Liver (tissue), 3 donors: ENCODE data around the gene VDAC2.

Experiments
- FOXA2 ChIP-seq: IDR thresholded peaks from 2 replicates; pipeline ENCODE4 v1.6.1; 2016; ENCODE audit warnings: antibody characterized with exemption
- GABPA ChIP-seq, 2 donors: IDR thresholded peaks in 1 of 2; conservative IDR thresholded peaks in 1 of 2; 2 replicates each; pipeline ENCODE4 v1.6.1; 2016; ENCODE audit warnings: antibody characterized with exemption in 2 of 2, mild to moderate bottlenecking in 1 of 2, moderate library complexity in 1 of 2
- HNF4A ChIP-seq, 2 donors: conservative IDR thresholded peaks; 2 replicates each; pipeline ENCODE4 v1.6.1; 2016; ENCODE audit warnings: antibody characterized with exemption in 2 of 2, mild to moderate bottlenecking in 2 of 2
- NR2F2 ChIP-seq: IDR thresholded peaks from 2 replicates; pipeline ENCODE4 v1.6.1; 2016; ENCODE audit warnings: antibody characterized with exemption
- RAD21 ChIP-seq, 2 donors: IDR thresholded peaks; 2 replicates each; pipeline ENCODE4 v1.6.1; 2016; ENCODE audit warnings: antibody characterized with exemption in 2 of 2, mild to moderate bottlenecking in 2 of 2
- RXRA ChIP-seq, 2 donors: IDR thresholded peaks; 2 replicates each; pipeline ENCODE4 v1.6.1; 2017 to 2018; ENCODE audit warnings: antibody characterized with exemption in 2 of 2, mild to moderate bottlenecking in 1 of 2
- SP1 ChIP-seq: IDR thresholded peaks from 2 replicates; pipeline ENCODE4 v1.6.1; 2018; ENCODE audit warnings: antibody characterized with exemption, mild to moderate bottlenecking
- TAF1 ChIP-seq: conservative IDR thresholded peaks from 2 replicates; pipeline ENCODE4 v1.6.1; 2016; ENCODE audit warnings: antibody characterized with exemption, mild to moderate bottlenecking
- TF ChIP-seq, protein P1 (sequence below): fragments of 150-350 bp; IDR thresholded peaks from 2 replicates; pipeline ENCODE4 v1.5.1; 2017; ENCODE audit warnings: improper control_type of control experiment, low read depth, low read length; ENCODE audit not compliant: missing input control
- TF ChIP-seq, protein P2 (sequence below): IDR thresholded peaks from 2 replicates; pipeline ENCODE4 v1.6.1; 2016; ENCODE audit warnings: antibody characterized with exemption
- TF ChIP-seq, protein P3 (sequence below): IDR thresholded peaks from 2 replicates; pipeline ENCODE4 v1.6.1; 2016; ENCODE audit warnings: antibody characterized with exemption, mild to moderate bottlenecking
- donor health status: healthy.
- donor health status: healthy.

DNA sequence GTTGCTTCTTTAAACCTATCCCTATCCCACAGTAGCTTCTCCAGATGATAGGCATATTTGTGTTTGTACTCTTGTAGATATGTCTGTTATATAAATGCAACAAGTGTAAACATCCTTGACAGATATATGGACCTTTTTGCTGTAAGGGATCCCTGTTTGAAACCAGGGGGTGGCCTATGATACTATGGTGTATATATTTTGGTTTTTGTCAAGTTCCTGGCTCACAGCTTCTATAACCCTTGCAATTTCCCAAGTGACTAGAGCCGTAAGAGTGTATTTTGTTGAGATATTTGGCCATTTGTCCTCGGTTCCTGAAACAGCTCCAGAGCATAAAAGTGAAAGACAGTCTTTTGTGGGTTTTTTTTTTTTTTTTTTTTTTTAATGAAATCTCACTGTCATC, 15.5 kb downstream of the VDAC2 start:
- TF ChIP-seq, protein P1, sequence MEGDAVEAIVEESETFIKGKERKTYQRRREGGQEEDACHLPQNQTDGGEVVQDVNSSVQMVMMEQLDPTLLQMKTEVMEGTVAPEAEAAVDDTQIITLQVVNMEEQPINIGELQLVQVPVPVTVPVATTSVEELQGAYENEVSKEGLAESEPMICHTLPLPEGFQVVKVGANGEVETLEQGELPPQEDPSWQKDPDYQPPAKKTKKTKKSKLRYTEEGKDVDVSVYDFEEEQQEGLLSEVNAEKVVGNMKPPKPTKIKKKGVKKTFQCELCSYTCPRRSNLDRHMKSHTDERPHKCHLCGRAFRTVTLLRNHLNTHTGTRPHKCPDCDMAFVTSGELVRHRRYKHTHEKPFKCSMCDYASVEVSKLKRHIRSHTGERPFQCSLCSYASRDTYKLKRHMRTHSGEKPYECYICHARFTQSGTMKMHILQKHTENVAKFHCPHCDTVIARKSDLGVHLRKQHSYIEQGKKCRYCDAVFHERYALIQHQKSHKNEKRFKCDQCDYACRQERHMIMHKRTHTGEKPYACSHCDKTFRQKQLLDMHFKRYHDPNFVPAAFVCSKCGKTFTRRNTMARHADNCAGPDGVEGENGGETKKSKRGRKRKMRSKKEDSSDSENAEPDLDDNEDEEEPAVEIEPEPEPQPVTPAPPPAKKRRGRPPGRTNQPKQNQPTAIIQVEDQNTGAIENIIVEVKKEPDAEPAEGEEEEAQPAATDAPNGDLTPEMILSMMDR: no peak
- no peak for TF ChIP-seq HNF4A (conservative IDR thresholded peaks at IDR 0.05)
- TF ChIP-seq RXRA (IDR thresholded peaks at IDR 0.05): no peak
- TF ChIP-seq, protein P2, sequence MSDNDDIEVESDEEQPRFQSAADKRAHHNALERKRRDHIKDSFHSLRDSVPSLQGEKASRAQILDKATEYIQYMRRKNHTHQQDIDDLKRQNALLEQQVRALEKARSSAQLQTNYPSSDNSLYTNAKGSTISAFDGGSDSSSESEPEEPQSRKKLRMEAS: no peak
- no peak for TF ChIP-seq RAD21 (IDR thresholded peaks at IDR 0.05)
- TF ChIP-seq SP1: no peak
- no peak for TF ChIP-seq GABPA (IDR thresholded peaks at IDR 0.05 in 1 of 2, conservative IDR thresholded peaks at IDR 0.05 in 1 of 2)
- TF ChIP-seq TAF1: no peak
- no peak for TF ChIP-seq FOXA2
- TF ChIP-seq NR2F2: no peak
- TF ChIP-seq, protein P3, sequence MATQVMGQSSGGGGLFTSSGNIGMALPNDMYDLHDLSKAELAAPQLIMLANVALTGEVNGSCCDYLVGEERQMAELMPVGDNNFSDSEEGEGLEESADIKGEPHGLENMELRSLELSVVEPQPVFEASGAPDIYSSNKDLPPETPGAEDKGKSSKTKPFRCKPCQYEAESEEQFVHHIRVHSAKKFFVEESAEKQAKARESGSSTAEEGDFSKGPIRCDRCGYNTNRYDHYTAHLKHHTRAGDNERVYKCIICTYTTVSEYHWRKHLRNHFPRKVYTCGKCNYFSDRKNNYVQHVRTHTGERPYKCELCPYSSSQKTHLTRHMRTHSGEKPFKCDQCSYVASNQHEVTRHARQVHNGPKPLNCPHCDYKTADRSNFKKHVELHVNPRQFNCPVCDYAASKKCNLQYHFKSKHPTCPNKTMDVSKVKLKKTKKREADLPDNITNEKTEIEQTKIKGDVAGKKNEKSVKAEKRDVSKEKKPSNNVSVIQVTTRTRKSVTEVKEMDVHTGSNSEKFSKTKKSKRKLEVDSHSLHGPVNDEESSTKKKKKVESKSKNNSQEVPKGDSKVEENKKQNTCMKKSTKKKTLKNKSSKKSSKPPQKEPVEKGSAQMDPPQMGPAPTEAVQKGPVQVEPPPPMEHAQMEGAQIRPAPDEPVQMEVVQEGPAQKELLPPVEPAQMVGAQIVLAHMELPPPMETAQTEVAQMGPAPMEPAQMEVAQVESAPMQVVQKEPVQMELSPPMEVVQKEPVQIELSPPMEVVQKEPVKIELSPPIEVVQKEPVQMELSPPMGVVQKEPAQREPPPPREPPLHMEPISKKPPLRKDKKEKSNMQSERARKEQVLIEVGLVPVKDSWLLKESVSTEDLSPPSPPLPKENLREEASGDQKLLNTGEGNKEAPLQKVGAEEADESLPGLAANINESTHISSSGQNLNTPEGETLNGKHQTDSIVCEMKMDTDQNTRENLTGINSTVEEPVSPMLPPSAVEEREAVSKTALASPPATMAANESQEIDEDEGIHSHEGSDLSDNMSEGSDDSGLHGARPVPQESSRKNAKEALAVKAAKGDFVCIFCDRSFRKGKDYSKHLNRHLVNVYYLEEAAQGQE: no peak
